Measurements from ENCODE around the gene GABRB2.

GRCh38 chr5:161399996-161400562 is 146.4 kb downstream of the GABRB2 start:
- TF ChIP-seq POLR2AphosphoS5 (IDR thresholded peaks at IDR 0.05; ENCODE audit: low read depth), result no peak
- TF ChIP-seq REST (IDR thresholded peaks at IDR 0.05; ENCODE audit: insufficient replicate concordance, low read depth), result no peak
- TF ChIP-seq GABPA (IDR thresholded peaks at IDR 0.05; ENCODE audit: low read depth), result no peak
- no peak for TF ChIP-seq CTCF (IDR thresholded peaks at IDR 0.05; ENCODE audit: insufficient read depth, low read length)
